ENCODE results near the gene TMPRSS5. TPM values are rescaled to one million over a fixed set of nuclear protein-coding genes. Genes with fewer than 3 reads are reported as not detected.

TMPRSS5 gene
- total and polyA plus RNA-seq, 5 experiments from 2014 or later, result 1.0 to 1.2 TPM; not detected in 3

- H3K27ac Mint-ChIP-seq, result no peak overlapping the region
- H3K36me3 Mint-ChIP-seq, result peaks cover 0 to 1% (median 0%) of the 10 kb centered on the region in 3 donors
- POLR2A ChIA-PET, result no interaction called here
- no peaks in the 10 kb centered on the region for H3K27me3 Mint-ChIP-seq
- H3K4me1 Mint-ChIP-seq, result no peaks in the 10 kb centered on the region
- DNase-seq (peak in 1 of 10 donors; percentile 1), ATAC-seq (no peak)
- H3K9me3 Mint-ChIP-seq, result no peaks in the 10 kb centered on the region
- no peak overlapping the region for H3K4me3 Mint-ChIP-seq
Observed at GRCh38 chr11:113690619-113691569, 15.2 kb downstream of the TMPRSS5 start.

- no peaks in the 10 kb centered on the region for H3K36me3 Mint-ChIP-seq
- H3K27ac Mint-ChIP-seq, result no peak overlapping the region
- H3K4me1 Mint-ChIP-seq, result no peaks in the 10 kb centered on the region
- POLR2A ChIA-PET, result no interaction called here
- no peak overlapping the region for H3K4me3 Mint-ChIP-seq
- ATAC-seq (no peak), DNase-seq (no peak)
- H3K9me3 Mint-ChIP-seq, result no peaks in the 10 kb centered on the region
- no peaks in the 10 kb centered on the region for H3K27me3 Mint-ChIP-seq
Observed at GRCh38 chr11:113689768-113690618, 16.1 kb downstream of the TMPRSS5 start.

DNA sequence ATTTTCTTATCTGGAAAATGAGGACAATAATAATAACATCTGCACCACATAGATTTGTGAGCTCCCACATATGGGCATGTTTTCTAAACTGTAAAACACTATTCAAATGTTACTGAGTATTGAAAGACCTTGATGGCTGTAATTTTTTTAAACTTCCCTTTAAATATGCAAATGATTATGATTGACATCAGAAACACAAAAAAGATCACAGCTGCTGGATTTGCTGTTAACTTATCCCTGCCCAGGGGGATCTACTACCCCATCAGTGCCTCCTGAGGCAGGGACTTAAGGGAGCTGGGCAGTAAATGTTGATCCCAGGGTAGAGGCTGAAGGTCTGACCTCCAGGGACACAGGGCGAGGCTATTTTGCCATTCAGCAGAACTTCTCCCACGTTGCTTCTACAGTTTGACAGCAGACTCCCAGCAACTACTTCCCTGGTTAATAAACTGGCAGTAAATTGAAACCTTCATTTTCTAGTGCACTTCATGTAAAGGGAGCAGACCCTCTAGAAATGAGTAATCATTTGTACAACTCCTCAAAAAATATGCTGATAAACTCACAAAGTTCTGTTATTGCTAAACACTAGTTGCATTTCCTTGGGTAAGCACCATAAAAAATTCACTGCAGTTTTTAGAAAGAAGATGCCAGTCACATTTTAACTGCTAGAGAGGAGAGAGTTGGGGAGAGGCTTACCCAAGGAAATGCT is 20.3 kb downstream of the TMPRSS5 start:
- H3K27ac Mint-ChIP-seq, result peak overlapping the region in 1 of 10 donors; percentile 14
- DNase-seq (no peak), ATAC-seq (no peak)
- H3K4me1 Mint-ChIP-seq, result peaks cover 0 to 1% (median 0%) of the 10 kb centered on the region in 4 donors
- H3K4me3 Mint-ChIP-seq, result no peak overlapping the region
- peaks cover 0 to 14% (median 1%) of the 10 kb centered on the region in 5 donors for H3K27me3 Mint-ChIP-seq
- H3K9me3 Mint-ChIP-seq, result no peaks in the 10 kb centered on the region
- H3K36me3 Mint-ChIP-seq, result no peaks in the 10 kb centered on the region
- POLR2A ChIA-PET, result no interaction called here

DNA sequence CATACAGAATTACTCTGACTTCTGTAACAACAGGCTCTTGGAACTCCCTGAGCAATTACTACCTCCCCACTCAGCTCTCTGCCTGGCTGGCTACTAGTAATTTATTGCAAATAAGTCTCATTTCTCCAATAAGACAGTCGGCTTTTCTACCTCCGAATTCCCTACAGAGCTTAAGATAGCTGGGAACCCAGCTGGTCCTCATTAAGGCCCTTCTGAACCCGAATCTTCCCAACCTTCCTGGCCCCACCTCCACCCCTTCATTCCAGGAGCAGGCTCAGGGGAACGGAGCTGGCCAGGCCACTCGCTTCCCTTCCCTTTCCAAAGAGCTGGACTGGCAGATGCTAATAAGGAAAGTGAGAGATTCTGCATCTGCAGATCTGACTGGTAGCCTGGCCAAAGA is 21.6 kb downstream of the TMPRSS5 start:
- ATAC-seq (no peak), DNase-seq (no peak)
- H3K4me1 Mint-ChIP-seq, result peaks cover 0 to 1% (median 0%) of the 10 kb centered on the region in 4 donors
- no peaks in the 10 kb centered on the region for H3K36me3 Mint-ChIP-seq
- H3K4me3 Mint-ChIP-seq, result no peak overlapping the region
- H3K27ac Mint-ChIP-seq, result no peak overlapping the region
- POLR2A ChIA-PET, result no interaction called here
- peaks cover 0 to 18% (median 3%) of the 10 kb centered on the region in 5 donors for H3K27me3 Mint-ChIP-seq
- H3K9me3 Mint-ChIP-seq, result no peaks in the 10 kb centered on the region

- H3K4me1 Mint-ChIP-seq, result peaks cover 0 to 1% (median 0%) of the 10 kb centered on the region in 4 donors
- peaks cover 0 to 22% (median 3%) of the 10 kb centered on the region in 5 donors for H3K27me3 Mint-ChIP-seq
Observed at GRCh38 chr11:113683481-113684046, 22.5 kb downstream of the TMPRSS5 start.

GRCh38 chr11:113681711-113682413 is 24.2 kb downstream of the TMPRSS5 start:
- DNase-seq (no peak), ATAC-seq (no peak)
- no peaks in the 10 kb centered on the region for H3K36me3 Mint-ChIP-seq
- H3K27me3 Mint-ChIP-seq, result peaks cover 0 to 22% (median 5%) of the 10 kb centered on the region in 5 donors
- H3K9me3 Mint-ChIP-seq, result no peaks in the 10 kb centered on the region
- POLR2A ChIA-PET, result no interaction called here
- H3K4me3 Mint-ChIP-seq, result no peak overlapping the region
- H3K27ac Mint-ChIP-seq, result no peak overlapping the region
- H3K4me1 Mint-ChIP-seq, result peaks cover 0 to 1% (median 0%) of the 10 kb centered on the region in 4 donors

More at GRCh38 chr11:113683481-113684046, 22.5 kb downstream of the TMPRSS5 start:
- POLR2A ChIA-PET, result no interaction called here
- Mint-ChIP-seq H3K27ac (no peak overlapping the region), H3K4me3 (no peak overlapping the region), H3K36me3 (no peaks in the 10 kb centered on the region), H3K9me3 (no peaks in the 10 kb centered on the region)
- DNase-seq (no peak), ATAC-seq (no peak)

DNA sequence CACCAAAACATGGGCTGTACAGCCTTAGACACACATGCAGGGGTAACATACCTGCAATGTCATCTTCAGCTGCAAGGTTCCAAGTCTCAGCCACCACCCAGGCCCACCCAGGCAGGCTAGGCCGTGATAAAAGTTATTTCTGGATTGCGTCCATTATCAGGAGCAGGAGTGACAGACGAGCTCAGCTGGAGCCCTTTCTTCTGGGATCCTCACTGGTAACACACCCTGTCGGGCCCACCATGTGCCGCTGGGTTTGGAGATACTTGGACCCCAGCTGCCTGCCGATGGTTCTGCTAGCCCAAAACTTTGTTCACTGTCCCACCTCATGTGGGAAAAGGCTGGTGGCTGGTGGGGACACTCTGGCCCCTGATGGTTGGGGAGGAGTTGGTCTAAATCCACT is 24.8 kb downstream of the TMPRSS5 start:
- peaks cover 0 to 1% (median 0%) of the 10 kb centered on the region in 4 donors for H3K4me1 Mint-ChIP-seq
- POLR2A ChIA-PET, result no interaction called here
- peak overlapping the region in 1 of 10 donors; percentile 24 for H3K27ac Mint-ChIP-seq
- H3K4me3 Mint-ChIP-seq, result no peak overlapping the region
- no peak for DNase-seq
- H3K9me3 Mint-ChIP-seq, result no peaks in the 10 kb centered on the region
- peaks cover 0 to 22% (median 5%) of the 10 kb centered on the region in 5 donors for H3K27me3 Mint-ChIP-seq
- no peaks in the 10 kb centered on the region for H3K36me3 Mint-ChIP-seq
- no peak for ATAC-seq

GRCh38 chr11:113677685-113678084 is 28.4 kb downstream of the TMPRSS5 start:
- peaks cover 0 to 1% (median 0%) of the 10 kb centered on the region in 4 donors for H3K4me1 Mint-ChIP-seq
- no peak for ATAC-seq
- no peak for DNase-seq
- no peak overlapping the region for H3K27ac Mint-ChIP-seq
- H3K9me3 Mint-ChIP-seq, result no peaks in the 10 kb centered on the region
- peaks cover 1 to 22% (median 5%) of the 10 kb centered on the region in 5 donors for H3K27me3 Mint-ChIP-seq
- H3K4me3 Mint-ChIP-seq, result no peak overlapping the region
- POLR2A ChIA-PET, result no interaction called here
- H3K36me3 Mint-ChIP-seq, result no peaks in the 10 kb centered on the region

- Mint-ChIP-seq H3K36me3 (no peaks in the 10 kb centered on the region), H3K4me1 (no peaks in the 10 kb centered on the region), H3K27ac (no peak overlapping the region), H3K9me3 (no peaks in the 10 kb centered on the region), H3K27me3 (peaks cover 0 to 17% (median 5%) of the 10 kb centered on the region in 5 donors), H3K4me3 (no peak overlapping the region)
- ATAC-seq (no peak), DNase-seq (no peak)
- POLR2A ChIA-PET, result no interaction called here
Observed at GRCh38 chr11:113675565-113675964, 30.5 kb downstream of the TMPRSS5 start.

- ATAC-seq, result no peak
- Mint-ChIP-seq H3K27ac (no peak overlapping the region), H3K4me3 (no peak overlapping the region), H3K9me3 (no peaks in the 10 kb centered on the region), H3K36me3 (no peaks in the 10 kb centered on the region), H3K27me3 (peaks cover 0 to 17% (median 4%) of the 10 kb centered on the region in 5 donors), H3K4me1 (no peaks in the 10 kb centered on the region)
- no peak for DNase-seq
- POLR2A ChIA-PET, result no interaction called here
Observed at GRCh38 chr11:113675003-113675561, 31.0 kb downstream of the TMPRSS5 start.

DNA sequence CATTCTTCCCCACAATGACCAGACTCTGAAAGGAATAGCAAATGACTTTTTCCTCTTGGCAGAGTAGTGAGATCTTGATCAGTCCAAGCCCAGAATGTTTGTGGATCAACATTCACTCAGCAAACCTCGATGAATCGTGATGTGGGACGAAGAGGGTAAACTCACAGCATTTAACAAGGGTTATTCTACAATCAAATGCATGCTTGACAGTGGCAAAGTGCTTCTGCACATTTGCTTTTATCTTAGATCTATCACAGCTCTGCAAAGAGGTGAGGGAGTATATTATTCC is 31.8 kb downstream of the TMPRSS5 start:
- ATAC-seq, result no peak
- Mint-ChIP-seq H3K9me3 (no peaks in the 10 kb centered on the region), H3K27me3 (peaks cover 0 to 9% (median 2%) of the 10 kb centered on the region in 5 donors), H3K27ac (no peak overlapping the region), H3K4me3 (no peak overlapping the region), H3K36me3 (no peaks in the 10 kb centered on the region), H3K4me1 (no peaks in the 10 kb centered on the region)
- DNase-seq, result no peak
- POLR2A ChIA-PET, result no interaction called here

Data from naive thymus-derived CD8-positive, alpha-beta T cell (primary cell).